Measurements from ENCODE around the gene NGEF. TPM values are rescaled to one million over a fixed set of nuclear protein-coding genes. Genes with fewer than 3 reads are reported as not detected.

NGEF gene
- total RNA-seq, 1 donor, result 17.4 TPM

DNA sequence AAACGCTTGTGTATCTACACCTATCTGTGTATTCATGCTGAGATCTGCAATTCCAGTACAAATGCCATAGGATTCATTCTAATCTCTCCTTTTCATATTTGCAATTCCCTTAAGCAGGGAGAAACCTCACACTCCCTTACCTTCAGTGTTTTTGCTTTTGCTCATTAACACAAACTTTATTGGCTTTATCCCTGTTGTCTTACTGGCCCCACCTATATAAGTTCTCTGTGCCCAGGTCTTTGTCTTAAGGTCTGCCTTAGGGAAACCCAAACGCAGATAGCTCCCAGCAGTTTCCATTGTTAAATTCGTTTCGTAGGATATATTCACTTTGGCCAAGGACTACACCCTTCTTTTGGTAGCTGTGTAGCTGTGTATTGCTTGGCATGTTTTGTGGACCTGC lies 147.0 kb downstream of the NGEF start:
- TF ChIP-seq, protein P1, sequence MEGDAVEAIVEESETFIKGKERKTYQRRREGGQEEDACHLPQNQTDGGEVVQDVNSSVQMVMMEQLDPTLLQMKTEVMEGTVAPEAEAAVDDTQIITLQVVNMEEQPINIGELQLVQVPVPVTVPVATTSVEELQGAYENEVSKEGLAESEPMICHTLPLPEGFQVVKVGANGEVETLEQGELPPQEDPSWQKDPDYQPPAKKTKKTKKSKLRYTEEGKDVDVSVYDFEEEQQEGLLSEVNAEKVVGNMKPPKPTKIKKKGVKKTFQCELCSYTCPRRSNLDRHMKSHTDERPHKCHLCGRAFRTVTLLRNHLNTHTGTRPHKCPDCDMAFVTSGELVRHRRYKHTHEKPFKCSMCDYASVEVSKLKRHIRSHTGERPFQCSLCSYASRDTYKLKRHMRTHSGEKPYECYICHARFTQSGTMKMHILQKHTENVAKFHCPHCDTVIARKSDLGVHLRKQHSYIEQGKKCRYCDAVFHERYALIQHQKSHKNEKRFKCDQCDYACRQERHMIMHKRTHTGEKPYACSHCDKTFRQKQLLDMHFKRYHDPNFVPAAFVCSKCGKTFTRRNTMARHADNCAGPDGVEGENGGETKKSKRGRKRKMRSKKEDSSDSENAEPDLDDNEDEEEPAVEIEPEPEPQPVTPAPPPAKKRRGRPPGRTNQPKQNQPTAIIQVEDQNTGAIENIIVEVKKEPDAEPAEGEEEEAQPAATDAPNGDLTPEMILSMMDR (IDR thresholded peaks at IDR 0.05; ENCODE audit: insufficient read depth, low read length), result no peak
- H3K4me3 ChIP-seq (ENCODE audit: low read depth, low read length), result no peak overlapping the region
- DNase-seq (ENCODE audit: low read depth), result no peak

DNA sequence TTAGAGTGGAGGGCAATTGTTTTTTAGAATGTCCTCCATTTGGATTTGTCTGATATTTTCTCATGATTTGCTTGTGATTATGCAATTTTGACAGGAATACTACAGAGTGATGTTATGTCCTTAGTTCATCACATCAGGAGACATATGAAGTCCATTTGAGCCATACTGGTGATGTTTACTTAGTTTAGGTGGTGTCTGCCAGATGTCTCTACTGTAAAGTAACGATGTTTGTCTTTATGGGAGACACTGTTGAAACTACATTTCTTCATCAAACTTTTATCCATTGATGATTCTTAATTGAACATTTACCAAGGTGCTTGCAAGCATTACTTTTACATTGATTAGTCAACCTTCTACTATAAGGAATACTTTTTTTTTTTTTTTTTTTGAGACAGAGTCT lies 147.9 kb downstream of the NGEF start:
- DNase-seq (ENCODE audit: low read depth), result no peak

GRCh38 chr2:232863996-232864395 lies 149.1 kb downstream of the NGEF start:
- TF ChIP-seq, protein P1 (IDR thresholded peaks at IDR 0.05; ENCODE audit: insufficient read depth, low read length), result no peak
- DNase-seq (ENCODE audit: low read depth), result no peak
- no peak overlapping the region for H3K4me3 ChIP-seq (ENCODE audit: low read depth, low read length)

More for the DNA sequence above, 147.9 kb downstream of the NGEF start:
- TF ChIP-seq, protein P1 (IDR thresholded peaks at IDR 0.05; ENCODE audit: insufficient read depth, low read length), result no peak
- H3K4me3 ChIP-seq (ENCODE audit: low read depth, low read length), result no peak overlapping the region

DNA sequence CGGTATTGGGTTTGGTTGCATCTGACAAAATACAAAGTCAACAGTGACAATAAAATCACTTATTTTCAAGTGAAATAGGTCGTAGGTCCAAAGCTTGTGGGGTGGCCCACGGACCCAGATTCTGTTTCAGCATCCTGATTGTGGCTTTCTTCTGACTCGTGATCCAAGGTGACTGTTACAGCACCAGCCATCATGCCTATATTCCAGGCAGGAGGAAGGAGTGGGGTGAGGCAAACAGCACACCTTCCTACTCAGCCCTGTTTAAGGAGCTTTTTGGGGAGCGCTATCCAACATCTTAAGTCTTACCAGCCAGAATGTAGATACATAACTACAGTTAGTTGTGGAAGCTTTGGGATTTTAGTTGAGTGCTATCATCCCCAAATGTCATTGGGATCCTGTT lies 151.7 kb downstream of the NGEF start:
- DNase-seq (ENCODE audit: low read depth), result no peak
- H3K4me3 ChIP-seq (ENCODE audit: low read depth, low read length), result no peak overlapping the region

DNA sequence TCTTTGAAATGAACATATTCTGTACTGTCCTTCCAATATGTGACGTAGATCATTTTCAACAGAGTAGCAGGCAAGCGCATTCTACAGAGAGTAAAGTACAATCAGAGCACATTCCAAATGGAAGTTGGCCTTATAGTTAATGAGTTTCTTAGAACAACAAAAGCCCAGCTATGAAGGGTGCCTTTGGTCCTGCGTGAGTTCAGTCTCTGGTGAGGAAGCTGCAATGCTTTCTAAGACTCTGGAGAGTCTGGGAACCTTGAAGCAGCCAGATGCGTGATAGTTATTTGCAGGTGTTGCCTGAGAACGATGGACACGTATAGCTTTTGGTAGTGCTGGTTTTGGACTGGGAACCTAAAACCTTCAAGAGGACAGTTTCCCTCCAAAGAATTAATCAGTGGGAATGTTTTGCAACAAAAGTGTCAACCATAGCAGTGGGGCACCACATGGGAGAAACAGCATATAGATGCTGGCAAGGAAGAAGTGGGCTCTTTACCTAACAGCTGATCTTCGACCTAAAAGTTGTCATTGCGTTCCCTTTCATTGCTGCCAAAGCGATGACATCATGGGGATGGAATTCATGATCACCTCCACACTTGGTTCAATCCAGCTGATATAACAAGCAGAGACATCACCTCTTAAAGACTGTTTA lies 152.3 kb downstream of the NGEF start:
- DNase-seq (ENCODE audit: low read depth), result no peak
- TF ChIP-seq, protein P1 (IDR thresholded peaks at IDR 0.05; ENCODE audit: insufficient read depth, low read length), result no peak
- H3K4me3 ChIP-seq (ENCODE audit: low read depth, low read length), result no peak overlapping the region

More for the DNA sequence above, 151.7 kb downstream of the NGEF start:
- TF ChIP-seq, protein P1 (IDR thresholded peaks at IDR 0.05; ENCODE audit: insufficient read depth, low read length), result no peak

- TF ChIP-seq, protein P1 (IDR thresholded peaks at IDR 0.05; ENCODE audit: insufficient read depth, low read length), result no peak
- DNase-seq (ENCODE audit: low read depth), result no peak
Measured at GRCh38 chr2:232859385-232859916, 153.6 kb downstream of the NGEF start.

More at GRCh38 chr2:232859385-232859916, 153.6 kb downstream of the NGEF start:
- no peak overlapping the region for H3K4me3 ChIP-seq (ENCODE audit: low read depth, low read length)
